H9 (cell line): ENCODE data around the gene ZBTB44. TPM values are rescaled to one million over a fixed set of nuclear protein-coding genes. Genes with fewer than 3 reads are reported as not detected.

Source experiments
- DNase-seq: peaks from one replicate; pipeline ENCODE4 v3.0.0-alpha.2; 2017
- H2AFZ ChIP-seq: one replicate; pipeline ENCODE4 v1.6.1; 2013; ENCODE audit warnings: mild to moderate bottlenecking, low read length, control low read depth, moderate library complexity
- H2AK5ac ChIP-seq: 2 replicates; pipeline ENCODE4 v1.6.1; 2013; ENCODE audit warnings: low read length, control low read depth, mixed read lengths; ENCODE audit not compliant: insufficient read length
- H2BK120ac ChIP-seq: one replicate; pipeline ENCODE4 v1.6.1; 2013; ENCODE audit warnings: low read depth, mild to moderate bottlenecking, low read length, control low read depth, inconsistent platforms; ENCODE audit not compliant: poor library complexity, severe bottlenecking
- H2BK12ac ChIP-seq: 2 replicates; pipeline ENCODE4 v1.6.1; 2013; ENCODE audit warnings: low read length, control low read depth, mixed read lengths, low read depth; ENCODE audit not compliant: insufficient read length
- H2BK15ac ChIP-seq: 2 replicates; pipeline ENCODE4 v1.6.1; 2013; ENCODE audit warnings: low read depth, low read length, control low read depth
- H2BK20ac ChIP-seq: one replicate; pipeline ENCODE4 v1.6.1; 2013; ENCODE audit warnings: low read depth, mild to moderate bottlenecking, low read length, control low read depth, inconsistent platforms; ENCODE audit not compliant: poor library complexity, severe bottlenecking
- H2BK5ac ChIP-seq: 2 replicates; pipeline ENCODE4 v1.6.1; 2013; ENCODE audit warnings: low read length, control low read depth, mixed read lengths; ENCODE audit not compliant: insufficient read length
- H3K14ac ChIP-seq: 2 replicates; pipeline ENCODE4 v1.6.1; 2013; ENCODE audit warnings: low read length, control low read depth; ENCODE audit not compliant: insufficient read depth
- H3K18ac ChIP-seq: 2 replicates; pipeline ENCODE4 v1.6.1; 2013; ENCODE audit warnings: low read depth, mild to moderate bottlenecking, mixed read lengths, low read length, control low read depth; ENCODE audit not compliant: insufficient read length
- H3K23ac ChIP-seq: 2 replicates; pipeline ENCODE4 v1.6.1; 2013; ENCODE audit warnings: low read length, control low read depth, mixed read lengths, low read depth; ENCODE audit not compliant: insufficient read length
- H3K23me2 ChIP-seq: 2 replicates; pipeline ENCODE4 v1.6.1; 2013; ENCODE audit warnings: low read depth, mild to moderate bottlenecking, mixed read lengths, low read length, control low read depth; ENCODE audit not compliant: insufficient read length, poor library complexity, severe bottlenecking
- H3K27ac ChIP-seq: 2 replicates; pipeline ENCODE4 v1.5.1; 2013; ENCODE audit warnings: low read length, control low read depth, mixed read lengths, low read depth; ENCODE audit not compliant: insufficient read length
- H3K27me3 ChIP-seq: 2 replicates; pipeline ENCODE4 v1.6.1; 2013; ENCODE audit warnings: low read length, control low read depth, inconsistent platforms; ENCODE audit not compliant: insufficient read depth
- H3K4ac ChIP-seq: 2 replicates; pipeline ENCODE4 v1.6.1; 2013; ENCODE audit warnings: low read depth, mild to moderate bottlenecking, control low read depth, inconsistent platforms, low read length, moderate library complexity
- H3K4me1 ChIP-seq: 2 replicates; pipeline ENCODE4 v1.6.1; 2013; ENCODE audit warnings: low read length, control low read depth, inconsistent platforms; ENCODE audit not compliant: insufficient read depth
- H3K4me2 ChIP-seq: 2 replicates; pipeline ENCODE4 v1.6.1; 2013; ENCODE audit warnings: low read length, control low read depth, mixed read lengths; ENCODE audit not compliant: insufficient read length, insufficient read depth
- H3K56ac ChIP-seq: 2 replicates; pipeline ENCODE4 v1.6.1; 2013; ENCODE audit warnings: low read depth, mild to moderate bottlenecking, mixed read lengths, low read length, control low read depth; ENCODE audit not compliant: insufficient read length
- H3K79me1 ChIP-seq: 2 replicates; pipeline ENCODE4 v1.6.1; 2013; ENCODE audit warnings: low read depth, mild to moderate bottlenecking, moderate library complexity, low read length, control low read depth, inconsistent platforms; ENCODE audit not compliant: insufficient read depth, poor library complexity, severe bottlenecking
- H3K79me2 ChIP-seq: 2 replicates; pipeline ENCODE4 v1.6.1; 2013; ENCODE audit warnings: low read length, control low read depth, inconsistent platforms; ENCODE audit not compliant: insufficient read depth
- H3K9ac ChIP-seq: 2 replicates; pipeline ENCODE4 v1.6.1; 2013; ENCODE audit warnings: low read length, control low read depth, mixed read lengths; ENCODE audit not compliant: insufficient read length; ENCODE audit errors: extremely low read depth
- H3K9me3 ChIP-seq: one replicate; pipeline ENCODE4 v1.6.1; 2013; ENCODE audit warnings: low read depth, low read length, inconsistent platforms; ENCODE audit not compliant: control insufficient read depth
- H3T11ph ChIP-seq: one replicate; pipeline ENCODE4 v1.6.1; 2013; ENCODE audit warnings: mild to moderate bottlenecking, low read length, control low read depth, inconsistent platforms
- H4K20me1 ChIP-seq: one replicate; pipeline ENCODE4 v1.6.1; 2013; ENCODE audit not compliant: control insufficient read depth, insufficient read length, insufficient read depth
- H4K5ac ChIP-seq: 2 replicates; pipeline ENCODE4 v1.6.1; 2013; ENCODE audit warnings: low read depth, mild to moderate bottlenecking, mixed read lengths, low read length, control low read depth; ENCODE audit not compliant: insufficient read length
- H4K8ac ChIP-seq: replicated peaks from 2 replicates; pipeline ENCODE4 v1.6.1; 2013; ENCODE audit warnings: low read length, control low read depth, mixed read lengths, low read depth; ENCODE audit not compliant: insufficient read length
- H4K91ac ChIP-seq: 2 replicates; pipeline ENCODE4 v1.6.1; 2013; ENCODE audit warnings: low read depth, mild to moderate bottlenecking, moderate library complexity, mixed read lengths, low read length, control low read depth; ENCODE audit not compliant: insufficient read length
- H3K27ac Mint-ChIP-seq, 3 experiments: 2 replicates in 2 of 3; 3 replicates in 1 of 3; pipeline ENCODE4 v1.8.0; 2020 to 2021; ENCODE audit warnings: mixed read lengths in 3 of 3, mild to moderate bottlenecking in 1 of 3, moderate library complexity in 1 of 3
- H3K27me3 Mint-ChIP-seq: 2 replicates; pipeline ENCODE4 v1.8.0; 2021; ENCODE audit warnings: low read depth, mild to moderate bottlenecking, moderate library complexity, mixed read lengths
- H3K36me3 Mint-ChIP-seq, 3 experiments: 2 replicates in 2 of 3; 3 replicates in 1 of 3; pipeline ENCODE4 v1.8.0; 2020 to 2021; ENCODE audit warnings: low read depth in 3 of 3, mixed read lengths in 3 of 3; ENCODE audit not compliant: insufficient read depth in 1 of 3
- H3K4me1 Mint-ChIP-seq, 2 experiments: 2 replicates each; pipeline ENCODE4 v1.8.0; 2020; ENCODE audit warnings: mixed read lengths in 2 of 2
- H3K4me3 Mint-ChIP-seq, 2 experiments: 2 replicates in 1 of 2; 3 replicates in 1 of 2; pipeline ENCODE4 v1.8.0; 2020 to 2021; ENCODE audit warnings: mild to moderate bottlenecking in 2 of 2, mixed read lengths in 2 of 2, moderate library complexity in 1 of 2
- H3K9me3 Mint-ChIP-seq, 2 experiments: 2 replicates in 1 of 2; 3 replicates in 1 of 2; pipeline ENCODE4 v1.8.0; 2020; ENCODE audit warnings: mild to moderate bottlenecking in 2 of 2, mixed read lengths in 2 of 2, moderate library complexity in 1 of 2
- total RNA-seq: library from RNA; stranded (reverse); gene quantifications from 2 replicates; pipeline ENCODE4 v1.2.1, GENCODE V29; 2021
- TF ChIP-seq, protein P1 (sequence below): fragments of 200-600 bp; sonication (generic); conservative IDR thresholded peaks from 3 replicates; pipeline ENCODE4 v1.8.0; 2021; ENCODE audit warnings: antibody characterized with exemption, mild to moderate bottlenecking

ZBTB44 gene
- total RNA-seq, 1 experiment from 2014 or later: 67.7 TPM

DNA sequence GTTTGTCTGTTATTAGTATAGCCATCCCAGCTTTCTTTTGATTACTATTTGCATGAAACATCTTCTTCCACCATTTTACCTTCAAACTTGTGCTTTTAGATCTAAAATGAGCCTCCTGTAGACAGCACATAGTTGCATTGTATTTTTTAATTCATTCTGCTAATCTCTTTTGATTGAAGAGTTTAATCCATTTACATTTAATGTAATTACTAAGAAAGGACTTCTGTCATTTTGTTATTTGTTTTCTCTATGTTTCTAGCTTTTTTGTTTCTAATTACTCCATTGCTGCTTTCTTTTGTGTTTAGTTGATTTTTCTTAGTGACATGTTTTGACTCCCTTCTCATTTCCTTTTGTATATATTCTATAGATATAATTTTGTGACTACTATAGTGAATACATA lies 43.7 kb upstream of the ZBTB44 start:
- H4K5ac ChIP-seq: no peak overlapping the region
- H2AK5ac ChIP-seq: no peak overlapping the region
- H2BK20ac ChIP-seq: no peak overlapping the region
- H3K9me3 ChIP-seq: no peaks in the 10 kb centered on the region
- H3K23me2 ChIP-seq: no peaks in the 10 kb centered on the region
- no peak overlapping the region for H3K56ac ChIP-seq
- no peak overlapping the region for H3T11ph ChIP-seq
- no peak overlapping the region for H3K14ac ChIP-seq
- H3K9ac ChIP-seq: no peak overlapping the region
- no peak overlapping the region for H3K4me2 ChIP-seq
- no peak overlapping the region for H3K23ac ChIP-seq
- H3K18ac ChIP-seq: no peak overlapping the region
- no peaks in the 10 kb centered on the region for H3K27me3 ChIP-seq
- Mint-ChIP-seq H3K27me3 (no peaks in the 10 kb centered on the region; the same call in 1 of the 2 replicates), H3K4me1 (no peaks in the 10 kb centered on the region), H3K36me3 (peaks cover 12 to 44% (median 13%) of the 10 kb centered on the region in 3 experiments), H3K27ac (no peak overlapping the region), H3K4me3 (no peak overlapping the region), H3K9me3 (peaks cover 37 to 48% of the 10 kb centered on the region in 2 experiments)
- no peak overlapping the region for H2BK120ac ChIP-seq
- H4K91ac ChIP-seq: no peak overlapping the region
- H3K27ac ChIP-seq: no peak overlapping the region
- no peak overlapping the region for H2BK12ac ChIP-seq
- TF ChIP-seq, protein P1, sequence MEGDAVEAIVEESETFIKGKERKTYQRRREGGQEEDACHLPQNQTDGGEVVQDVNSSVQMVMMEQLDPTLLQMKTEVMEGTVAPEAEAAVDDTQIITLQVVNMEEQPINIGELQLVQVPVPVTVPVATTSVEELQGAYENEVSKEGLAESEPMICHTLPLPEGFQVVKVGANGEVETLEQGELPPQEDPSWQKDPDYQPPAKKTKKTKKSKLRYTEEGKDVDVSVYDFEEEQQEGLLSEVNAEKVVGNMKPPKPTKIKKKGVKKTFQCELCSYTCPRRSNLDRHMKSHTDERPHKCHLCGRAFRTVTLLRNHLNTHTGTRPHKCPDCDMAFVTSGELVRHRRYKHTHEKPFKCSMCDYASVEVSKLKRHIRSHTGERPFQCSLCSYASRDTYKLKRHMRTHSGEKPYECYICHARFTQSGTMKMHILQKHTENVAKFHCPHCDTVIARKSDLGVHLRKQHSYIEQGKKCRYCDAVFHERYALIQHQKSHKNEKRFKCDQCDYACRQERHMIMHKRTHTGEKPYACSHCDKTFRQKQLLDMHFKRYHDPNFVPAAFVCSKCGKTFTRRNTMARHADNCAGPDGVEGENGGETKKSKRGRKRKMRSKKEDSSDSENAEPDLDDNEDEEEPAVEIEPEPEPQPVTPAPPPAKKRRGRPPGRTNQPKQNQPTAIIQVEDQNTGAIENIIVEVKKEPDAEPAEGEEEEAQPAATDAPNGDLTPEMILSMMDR: no peak
- H3K79me2 ChIP-seq: no peaks in the 10 kb centered on the region
- H3K79me1 ChIP-seq: no peaks in the 10 kb centered on the region
- no peak for DNase-seq
- H4K20me1 ChIP-seq: no peaks in the 10 kb centered on the region
- H2BK15ac ChIP-seq: no peak overlapping the region
- H2BK5ac ChIP-seq: no peak overlapping the region
- H4K8ac ChIP-seq: no peak overlapping the region
- H3K4me1 ChIP-seq: no peaks in the 10 kb centered on the region
- no peak overlapping the region for H3K4ac ChIP-seq
- H2AFZ ChIP-seq: no peak overlapping the region
